Testis (tissue), 3 donors: Measurements from ENCODE around the gene KCNMB4. TPM values are rescaled to one million over a fixed set of nuclear protein-coding genes. Genes with fewer than 3 reads are reported as not detected.

Experiments used
- DNase-seq: peaks from one replicate; pipeline ENCODE4 v3.0.0-alpha.2; 2019
- H3K27ac ChIP-seq, 2 donors: fragments of 200-600 bp; sonication (generic); one replicate each; pipeline ENCODE4 v1.5.1; 2019
- H3K27me3 ChIP-seq: fragments of 200-600 bp; sonication (generic); one replicate; pipeline ENCODE4 v1.5.1; 2019
- H3K36me3 ChIP-seq: fragments of 200-600 bp; sonication (generic); one replicate; pipeline ENCODE4 v1.5.1; 2017; ENCODE audit warnings: low read depth; ENCODE audit errors: missing control alignments
- H3K4me1 ChIP-seq: fragments of 200-600 bp; sonication (generic); one replicate; pipeline ENCODE4 v1.5.1; 2019
- H3K4me3 ChIP-seq, 2 donors: fragments of 200-600 bp; sonication (generic); one replicate each; pipeline ENCODE4 v1.5.1; 2017 to 2019
- H3K9me3 ChIP-seq: fragments of 200-600 bp; sonication (generic); one replicate; pipeline ENCODE4 v1.5.1; 2017
- POLR2A ChIP-seq: fragments of 450-650 bp; IDR thresholded peaks from one replicate; pipeline ENCODE4 v1.6.1; 2017; ENCODE audit warnings: antibody characterized with exemption, mild to moderate bottlenecking, moderate library complexity
- WGBS, 2 donors: methylation state at CpG; one replicate each; pipeline ENCODE4 v1.1.5; 2018; 5-methylcytosine and 5-hydroxymethylcytosine counted together
- intact Hi-C: fragments of 100-400 bp; cut with DNase I; formaldehyde crosslinking; loops from one replicate; pipeline ENCODE4 v1.15.1; 2023; ENCODE audit warnings: low total_unique reads
- polyA plus RNA-seq: library from polyadenylated mRNA; stranded (reverse); fragments of 350-450 nt; fragmentation: Illumina TruSeq; extraction: RNeasy Lipid Tissue Mini Kit (QIAGEN cat#74804); gene quantifications from one replicate; pipeline ENCODE4 v1.2.3, GENCODE V29; 2014; ENCODE audit warnings: low read depth, low replicate concordance; ENCODE audit not compliant: insufficient read depth
- total RNA-seq, 2 donors: library from RNA; depleted of rRNA; stranded (reverse); fragments of >200 nt; gene quantifications; one replicate each; pipeline ENCODE4 v1.2.3, GENCODE V29; 2016
- TF ChIP-seq, protein P1 (sequence below), 3 experiments: fragments of 450-650 bp in 2 of 3; fragments of 200-600 bp in 1 of 3; sonication (generic) in 1 of 3; IDR thresholded peaks; one replicate each; pipeline ENCODE4 v1.5.1; 2016 to 2019; ENCODE audit warnings: antibody characterized with exemption in 3 of 3, mild to moderate bottlenecking in 2 of 3, moderate library complexity in 1 of 3

KCNMB4 gene
- total and polyA plus RNA-seq, 3 donors from 2014 or later: 3.5 to 8.8 (median 7.1) TPM

GRCh38 chr12:70422631-70423030, 56.5 kb downstream of the KCNMB4 start:
- no peak for DNase-seq
- no peaks in the 10 kb centered on the region for H3K4me1 ChIP-seq
- H3K27ac ChIP-seq: no peak overlapping the region
- no peak overlapping the region for H3K4me3 ChIP-seq
- intact Hi-C loops: no loop called here
- TF ChIP-seq, protein P1, sequence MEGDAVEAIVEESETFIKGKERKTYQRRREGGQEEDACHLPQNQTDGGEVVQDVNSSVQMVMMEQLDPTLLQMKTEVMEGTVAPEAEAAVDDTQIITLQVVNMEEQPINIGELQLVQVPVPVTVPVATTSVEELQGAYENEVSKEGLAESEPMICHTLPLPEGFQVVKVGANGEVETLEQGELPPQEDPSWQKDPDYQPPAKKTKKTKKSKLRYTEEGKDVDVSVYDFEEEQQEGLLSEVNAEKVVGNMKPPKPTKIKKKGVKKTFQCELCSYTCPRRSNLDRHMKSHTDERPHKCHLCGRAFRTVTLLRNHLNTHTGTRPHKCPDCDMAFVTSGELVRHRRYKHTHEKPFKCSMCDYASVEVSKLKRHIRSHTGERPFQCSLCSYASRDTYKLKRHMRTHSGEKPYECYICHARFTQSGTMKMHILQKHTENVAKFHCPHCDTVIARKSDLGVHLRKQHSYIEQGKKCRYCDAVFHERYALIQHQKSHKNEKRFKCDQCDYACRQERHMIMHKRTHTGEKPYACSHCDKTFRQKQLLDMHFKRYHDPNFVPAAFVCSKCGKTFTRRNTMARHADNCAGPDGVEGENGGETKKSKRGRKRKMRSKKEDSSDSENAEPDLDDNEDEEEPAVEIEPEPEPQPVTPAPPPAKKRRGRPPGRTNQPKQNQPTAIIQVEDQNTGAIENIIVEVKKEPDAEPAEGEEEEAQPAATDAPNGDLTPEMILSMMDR (IDR thresholded peaks at IDR 0.05): no peak
- TF ChIP-seq POLR2A: no peak
- 96 to 97% methylated on average over 8 of the region's 8 CpGs for WGBS, 2 donors
- H3K36me3 ChIP-seq: no peaks in the 10 kb centered on the region
- H3K27me3 ChIP-seq: no peaks in the 10 kb centered on the region
- no peaks in the 10 kb centered on the region for H3K9me3 ChIP-seq

- Histone ChIP-seq H3K4me1 (no peaks in the 10 kb centered on the region), H3K27ac (no peak overlapping the region), H3K9me3 (no peaks in the 10 kb centered on the region), H3K27me3 (no peaks in the 10 kb centered on the region), H3K4me3 (no peak overlapping the region), H3K36me3 (no peaks in the 10 kb centered on the region)
- 39 to 56% methylated on average over 1 of the region's 1 CpG for WGBS, 2 donors
- intact Hi-C loops: no loop called here
- no peak for TF ChIP-seq POLR2A
- TF ChIP-seq, protein P1 (IDR thresholded peaks at IDR 0.05): no peak
- no peak for DNase-seq
Observed at GRCh38 chr12:70426620-70427019, 60.5 kb downstream of the KCNMB4 start.

- 56 to 61% methylated on average over 3 of the region's 3 CpGs for WGBS, 2 donors
- DNase-seq: no peak
- intact Hi-C loops: no loop called here
- Histone ChIP-seq H3K27ac (no peak overlapping the region), H3K4me3 (no peak overlapping the region), H3K9me3 (no peaks in the 10 kb centered on the region), H3K36me3 (no peaks in the 10 kb centered on the region), H3K4me1 (no peaks in the 10 kb centered on the region), H3K27me3 (no peaks in the 10 kb centered on the region)
- TF ChIP-seq, protein P1 (IDR thresholded peaks at IDR 0.05): no peak
- no peak for TF ChIP-seq POLR2A
Observed at GRCh38 chr12:70427611-70428010, 61.5 kb downstream of the KCNMB4 start.

DNA sequence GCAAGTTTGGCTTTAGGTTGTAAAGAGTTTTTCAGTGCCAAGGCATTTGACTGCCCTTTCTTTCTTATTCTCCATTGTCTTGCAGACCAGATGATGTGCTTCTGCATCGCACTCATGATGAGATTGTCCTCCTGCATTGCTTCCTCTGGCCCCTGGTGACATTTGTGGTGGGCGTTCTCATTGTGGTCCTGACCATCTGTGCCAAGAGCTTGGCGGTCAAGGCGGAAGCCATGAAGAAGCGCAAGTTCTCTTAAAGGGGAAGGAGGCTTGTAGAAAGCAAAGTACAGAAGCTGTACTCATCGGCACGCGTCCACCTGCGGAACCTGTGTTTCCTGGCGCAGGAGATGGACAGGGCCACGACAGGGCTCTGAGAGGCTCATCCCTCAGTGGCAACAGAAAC, 64.3 kb downstream of the KCNMB4 start:
- Histone ChIP-seq H3K36me3 (no peaks in the 10 kb centered on the region), H3K27ac (no peak overlapping the region), H3K4me3 (no peak overlapping the region), H3K27me3 (no peaks in the 10 kb centered on the region), H3K9me3 (no peaks in the 10 kb centered on the region), H3K4me1 (no peaks in the 10 kb centered on the region)
- intact Hi-C loops: no loop called here
- WGBS, 2 donors: 94 to 95% methylated on average over 11 of the region's 11 CpGs
- DNase-seq: no peak
- TF ChIP-seq, protein P1 (IDR thresholded peaks at IDR 0.05): no peak
- no peak for TF ChIP-seq POLR2A

DNA sequence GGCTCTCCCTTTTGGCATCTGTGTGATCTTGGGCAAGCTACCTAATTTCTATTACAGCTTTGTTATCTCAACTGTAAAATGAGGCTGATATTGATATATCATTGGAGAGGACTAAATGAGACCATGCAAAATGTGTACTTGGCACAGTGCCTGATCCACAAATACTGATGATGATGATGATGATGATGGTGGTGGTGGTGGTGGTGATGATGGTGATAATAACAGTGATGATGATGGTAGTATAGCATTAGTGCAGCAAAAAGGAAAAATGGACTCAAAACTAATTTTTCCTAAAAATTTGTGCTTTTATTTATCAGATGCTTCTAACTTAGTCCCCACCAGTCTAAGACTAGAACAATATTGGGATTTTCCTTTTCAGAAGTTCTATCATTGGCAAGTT, 70.7 kb downstream of the KCNMB4 start:
- H3K27me3 ChIP-seq: no peaks in the 10 kb centered on the region
- TF ChIP-seq, protein P1 (IDR thresholded peaks at IDR 0.05): no peak
- TF ChIP-seq POLR2A: no peak
- H3K4me3 ChIP-seq: no peak overlapping the region
- H3K36me3 ChIP-seq: no peaks in the 10 kb centered on the region
- H3K27ac ChIP-seq: no peak overlapping the region
- no peaks in the 10 kb centered on the region for H3K4me1 ChIP-seq
- no peak for DNase-seq
- H3K9me3 ChIP-seq: no peaks in the 10 kb centered on the region
- intact Hi-C loops: no loop called here
